OCI-LY7 (cell line): ENCODE data around the gene SERPINC1. TPM values are rescaled to one million over a fixed set of nuclear protein-coding genes. Genes with fewer than 3 reads are reported as not detected.
"Not testable (repeated sequence)": the region's sequence is repeated elsewhere in the genome, so short reads cannot be mapped to it uniquely, and the experiment has no call there.

Experiments
- BruUV-seq: library from RNA; stranded (reverse); fragments of 400-500 nt; replicated peaks from 2 replicates; lab custom pipeline; 2021; lab: Mats Ljungman, UMichigan
- CTCF ChIA-PET: fragments of 300-600 bp; sonication (Branson Sonifier 250); formaldehyde crosslinking; loops from one replicate; lab custom pipeline; 2022; ENCODE audit warnings: antibody characterized with exemption; ENCODE audit not compliant: unreplicated experiment; lab: Charles Lee
- POLR2A ChIA-PET: fragments of 300-600 bp; sonication (Branson Sonifier 250); formaldehyde crosslinking; loops from one replicate; lab custom pipeline; 2022; ENCODE audit warnings: antibody characterized with exemption; lab: Charles Lee
- DNase-seq: peaks from one replicate; pipeline ENCODE4 v3.0.0-alpha.2; 2015; ENCODE audit warnings: low spot score
- H2AFZ ChIP-seq: fragments of 200-600 bp; sonication (generic), shearing (Covaris generic); 2 replicates; pipeline ENCODE4 v1.6.1; 2014; ENCODE audit warnings: mild to moderate bottlenecking, antibody characterized with exemption, low read length, moderate library complexity
- H3K27ac ChIP-seq: fragments of 200-600 bp; sonication (generic); 2 replicates; pipeline ENCODE4 v1.5.1; 2014; ENCODE audit warnings: mixed run types, low read depth, mild to moderate bottlenecking, moderate library complexity, low read length, inconsistent platforms; ENCODE audit not compliant: poor library complexity, severe bottlenecking
- H3K36me3 ChIP-seq: fragments of 200-600 bp; sonication (generic); 2 replicates; pipeline ENCODE4 v1.6.1; 2014; ENCODE audit warnings: mild to moderate bottlenecking, antibody characterized with exemption, low read length, moderate library complexity, mixed read lengths; ENCODE audit not compliant: insufficient read depth
- H3K4me1 ChIP-seq: fragments of 200-600 bp; sonication (generic); 2 replicates; pipeline ENCODE4 v1.5.1; 2014; ENCODE audit warnings: mild to moderate bottlenecking, low read length; ENCODE audit not compliant: insufficient read depth, poor library complexity, severe bottlenecking
- H3K4me2 ChIP-seq: fragments of 200-600 bp; sonication (generic); 2 replicates; pipeline ENCODE4 v1.6.1; 2014; ENCODE audit warnings: mild to moderate bottlenecking, low read length
- H3K4me3 ChIP-seq: fragments of 200-600 bp; sonication (generic); 2 replicates; pipeline ENCODE4 v1.5.1; 2014; ENCODE audit warnings: mild to moderate bottlenecking, low read depth, low read length; ENCODE audit not compliant: poor library complexity, severe bottlenecking
- H3K79me2 ChIP-seq: fragments of 200-600 bp; sonication (generic); 2 replicates; pipeline ENCODE4 v1.6.1; 2016; ENCODE audit warnings: low read depth, mild to moderate bottlenecking, low read length, moderate library complexity, mixed read lengths; ENCODE audit not compliant: insufficient read depth
- H3K9me2 ChIP-seq: fragments of 200-600 bp; sonication (generic); 2 replicates; pipeline ENCODE4 v1.6.1; 2016; ENCODE audit warnings: mild to moderate bottlenecking, low read length, mixed read lengths; ENCODE audit not compliant: insufficient read depth
- H3K9me3 ChIP-seq: fragments of 200-600 bp; sonication (generic); 2 replicates; pipeline ENCODE4 v1.6.1; 2014; ENCODE audit warnings: mild to moderate bottlenecking, mixed run types, low read length, mixed read lengths
- H4K20me1 ChIP-seq: fragments of 200-600 bp; sonication (generic); 2 replicates; pipeline ENCODE4 v1.6.1; 2014; ENCODE audit warnings: mild to moderate bottlenecking, antibody characterized with exemption, low read length, moderate library complexity, mixed read lengths; ENCODE audit not compliant: insufficient read depth
- EZH2phosphoT487 ChIP-seq: fragments of 200-600 bp; sonication (generic); IDR thresholded peaks from 2 replicates; pipeline ENCODE4 v1.6.1; 2018; ENCODE audit warnings: low read depth, borderline replicate concordance, mild to moderate bottlenecking, mixed run types, antibody characterized with exemption, low read length, moderate library complexity, mixed read lengths
- intact Hi-C: fragments of 100-400 bp; cut with micrococcal nuclease; formaldehyde crosslinking; loops from one replicate; pipeline ENCODE4 v1.10.0; 2022; ENCODE audit not compliant: unreplicated experiment
- total RNA-seq, 2 experiments: library from RNA; depleted of rRNA in 1 of 2; stranded (reverse); fragments of >200 nt in 1 of 2; shearing (Covaris generic) in 1 of 2; gene quantifications; 2 replicates each; pipeline ENCODE4 v1.2.3, GENCODE V29; 2014 to 2022
- TF ChIP-seq, protein P1 (sequence below): fragments of 200-600 bp; sonication (generic); conservative IDR thresholded peaks from 2 replicates; pipeline ENCODE4 v1.5.1; 2014; ENCODE audit warnings: mild to moderate bottlenecking, antibody characterized with exemption, low read length, moderate library complexity, mixed read lengths

Gene SERPINC1
- total RNA-seq, 2 experiments from 2014 or later: not detected

DNA sequence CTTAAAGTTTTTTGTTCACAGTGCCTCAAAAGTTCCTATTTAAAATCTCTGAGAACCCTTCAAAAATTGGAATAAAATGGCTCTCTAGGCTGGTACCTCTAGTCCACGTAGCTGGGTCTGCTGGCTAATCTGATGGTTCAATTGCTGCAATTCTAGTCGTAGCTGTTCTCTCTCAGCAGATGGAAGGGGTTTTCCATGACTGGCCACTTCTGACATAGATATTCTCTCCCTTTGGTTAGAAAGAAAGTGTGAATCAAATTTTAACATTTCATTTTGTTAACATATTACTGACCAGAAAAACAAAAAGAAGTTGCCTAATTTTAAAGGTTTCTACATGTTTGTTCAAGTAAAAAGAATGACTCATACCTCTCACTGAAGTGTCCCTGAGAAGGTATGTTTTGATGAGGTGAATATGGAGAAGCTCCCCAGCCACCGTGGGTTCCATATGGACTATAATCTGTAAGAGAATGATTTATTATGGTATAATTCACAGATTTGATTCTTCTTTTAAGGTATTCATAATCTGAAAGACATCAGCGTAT lies 29.3 kb upstream of the SERPINC1 start:
- Histone ChIP-seq H2AFZ (no peak overlapping the region), H3K9me2 (no peaks in the 10 kb centered on the region), H3K36me3 (peaks cover 88% of the 10 kb centered on the region), H4K20me1 (no peaks in the 10 kb centered on the region), H3K9me3 (no peaks in the 10 kb centered on the region), H3K79me2 (no peaks in the 10 kb centered on the region), H3K4me2 (no peak overlapping the region), H3K4me3 (no peak overlapping the region), H3K4me1 (no peaks in the 10 kb centered on the region), H3K27ac (no peak overlapping the region)
- no peak for DNase-seq
- intact Hi-C loops: no loop called here
- BruUV-seq: no TSS peak
- CTCF ChIA-PET: no interaction called here
- POLR2A ChIA-PET: interaction anchor here (0.6 to 1.4 kb wide), 6 partner anchors 11 to 1369 kb away, joined by 3 to 8 read pairs (median 3); no protein-coding TSS in a partner anchor
- TF ChIP-seq EZH2phosphoT487: no peak
- TF ChIP-seq, protein P1, sequence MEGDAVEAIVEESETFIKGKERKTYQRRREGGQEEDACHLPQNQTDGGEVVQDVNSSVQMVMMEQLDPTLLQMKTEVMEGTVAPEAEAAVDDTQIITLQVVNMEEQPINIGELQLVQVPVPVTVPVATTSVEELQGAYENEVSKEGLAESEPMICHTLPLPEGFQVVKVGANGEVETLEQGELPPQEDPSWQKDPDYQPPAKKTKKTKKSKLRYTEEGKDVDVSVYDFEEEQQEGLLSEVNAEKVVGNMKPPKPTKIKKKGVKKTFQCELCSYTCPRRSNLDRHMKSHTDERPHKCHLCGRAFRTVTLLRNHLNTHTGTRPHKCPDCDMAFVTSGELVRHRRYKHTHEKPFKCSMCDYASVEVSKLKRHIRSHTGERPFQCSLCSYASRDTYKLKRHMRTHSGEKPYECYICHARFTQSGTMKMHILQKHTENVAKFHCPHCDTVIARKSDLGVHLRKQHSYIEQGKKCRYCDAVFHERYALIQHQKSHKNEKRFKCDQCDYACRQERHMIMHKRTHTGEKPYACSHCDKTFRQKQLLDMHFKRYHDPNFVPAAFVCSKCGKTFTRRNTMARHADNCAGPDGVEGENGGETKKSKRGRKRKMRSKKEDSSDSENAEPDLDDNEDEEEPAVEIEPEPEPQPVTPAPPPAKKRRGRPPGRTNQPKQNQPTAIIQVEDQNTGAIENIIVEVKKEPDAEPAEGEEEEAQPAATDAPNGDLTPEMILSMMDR: no peak

DNA sequence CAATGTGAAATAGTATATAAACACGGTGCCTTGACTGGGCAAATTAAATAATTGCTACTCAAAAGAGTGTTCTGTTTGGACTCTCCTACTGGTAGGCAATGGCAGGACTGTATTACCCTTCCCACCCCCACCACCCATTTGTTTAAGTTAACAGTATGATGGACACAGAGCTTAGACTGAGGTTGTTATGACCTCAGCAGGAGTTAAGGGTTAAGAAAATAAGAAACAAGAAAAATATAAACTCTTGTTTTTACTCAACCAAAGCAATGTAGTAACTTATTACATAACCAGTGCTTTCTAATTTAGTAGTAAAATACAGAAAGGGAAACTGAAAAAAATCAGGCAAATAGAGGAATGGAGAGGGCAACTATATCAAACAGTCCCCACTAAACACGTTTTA lies 19.9 kb upstream of the SERPINC1 start:
- H3K9me3 ChIP-seq: no peaks in the 10 kb centered on the region
- CTCF ChIA-PET: interaction anchor here (0.6 kb wide), 2 partner anchors 125 to 460 kb away, joined by 3 to 6 read pairs; no protein-coding TSS in a partner anchor
- H3K4me2 ChIP-seq: no peak overlapping the region
- no peak for DNase-seq
- no peaks in the 10 kb centered on the region for H3K9me2 ChIP-seq
- no peaks in the 10 kb centered on the region for H3K79me2 ChIP-seq
- POLR2A ChIA-PET: interaction anchor here (0.6 to 0.7 kb wide), 3 partner anchors 14 to 100 kb away, joined by 3 to 5 read pairs (median 3); no protein-coding TSS in a partner anchor
- no peak overlapping the region for H3K4me3 ChIP-seq
- intact Hi-C loops: no loop called here
- H3K4me1 ChIP-seq: no peaks in the 10 kb centered on the region
- H3K36me3 ChIP-seq: peaks cover 72% of the 10 kb centered on the region
- BruUV-seq: no TSS peak
- TF ChIP-seq, protein P1: no peak
- TF ChIP-seq EZH2phosphoT487: no peak
- no peak overlapping the region for H2AFZ ChIP-seq
- H4K20me1 ChIP-seq: no peaks in the 10 kb centered on the region
- H3K27ac ChIP-seq: no peak overlapping the region

- BruUV-seq: no TSS peak
- peaks cover 57% of the 10 kb centered on the region for H3K36me3 ChIP-seq
- CTCF ChIA-PET: no interaction called here
- TF ChIP-seq, protein P1: no peak
- TF ChIP-seq EZH2phosphoT487: no peak
- no peaks in the 10 kb centered on the region for H3K4me1 ChIP-seq
- H3K4me2 ChIP-seq: no peak overlapping the region
- H2AFZ ChIP-seq: no peak overlapping the region
- no peak overlapping the region for H3K4me3 ChIP-seq
- no peaks in the 10 kb centered on the region for H3K9me3 ChIP-seq
- no peaks in the 10 kb centered on the region for H3K9me2 ChIP-seq
- intact Hi-C loops: no loop called here
- POLR2A ChIA-PET: interaction anchor here (1.2 to 1.9 kb wide), 2 partner anchors 13 to 31 kb away, joined by 3 to 4 read pairs; no protein-coding TSS in a partner anchor
- no peaks in the 10 kb centered on the region for H4K20me1 ChIP-seq
- no peaks in the 10 kb centered on the region for H3K79me2 ChIP-seq
- no peak overlapping the region for H3K27ac ChIP-seq
- no peak for DNase-seq
Observed at GRCh38 chr1:173934440-173934839, 17.3 kb upstream of the SERPINC1 start.

DNA sequence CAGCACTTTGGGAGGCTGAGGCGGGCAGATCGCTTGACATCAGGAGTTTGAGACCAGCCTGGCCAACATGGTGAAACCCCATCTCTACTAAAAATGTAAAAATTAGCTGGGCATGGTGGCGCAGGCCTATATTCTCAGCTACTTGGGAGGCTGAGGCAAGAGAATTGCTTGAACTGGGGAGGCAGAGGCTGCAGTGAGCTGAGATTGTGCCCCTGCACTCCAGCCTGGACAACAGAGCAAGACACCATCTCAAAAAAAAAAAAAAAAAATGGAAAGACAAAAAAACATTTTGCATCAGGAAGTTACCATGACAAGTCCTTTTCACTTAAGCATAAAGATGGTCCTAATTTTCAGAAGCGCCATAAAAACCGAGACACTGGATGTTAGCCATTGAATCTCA lies 13.4 kb upstream of the SERPINC1 start:
- peaks cover 23% of the 10 kb centered on the region; the same call in 1 of the 2 replicates for H3K36me3 ChIP-seq
- H3K79me2 ChIP-seq, H3K4me1 ChIP-seq, intact Hi-C loops, H3K9me3 ChIP-seq, CTCF ChIA-PET, BruUV-seq, DNase-seq, H3K4me2 ChIP-seq, H4K20me1 ChIP-seq, H2AFZ ChIP-seq, H3K4me3 ChIP-seq, H3K9me2 ChIP-seq, H3K27ac ChIP-seq: not testable (repeated sequence)
- POLR2A ChIA-PET: interaction anchor here (0.5 kb wide), 1 partner anchor 191 kb away, joined by 7 read pairs; no protein-coding TSS in a partner anchor
